Osteoblast (primary cell): ENCODE data around the gene ARHGAP12. TPM values are rescaled to one million over a fixed set of nuclear protein-coding genes. Genes with fewer than 3 reads are reported as not detected.

Source experiments
- DNase-seq: peaks from one replicate; pipeline ENCODE4 v3.0.0; 2011; ENCODE audit warnings: low spot score, mixed read lengths; ENCODE audit not compliant: insufficient read length; ENCODE audit errors: missing footprints
- H2AFZ ChIP-seq: 2 replicates; pipeline ENCODE4 v1.6.0; 2011; ENCODE audit warnings: mild to moderate bottlenecking, low read length
- H3K27ac ChIP-seq: 2 replicates; pipeline ENCODE4 v1.5.1; 2011; ENCODE audit warnings: mild to moderate bottlenecking, low read depth, low read length, moderate library complexity
- H3K27me3 ChIP-seq: 2 replicates; pipeline ENCODE4 v1.6.0; 2012; ENCODE audit warnings: mild to moderate bottlenecking, control low read depth, inconsistent platforms, low read length, moderate library complexity; ENCODE audit not compliant: insufficient read depth
- H3K36me3 ChIP-seq: 2 replicates; pipeline ENCODE4 v1.5.1; 2011; ENCODE audit warnings: mild to moderate bottlenecking, low read length, control low read depth, moderate library complexity; ENCODE audit not compliant: insufficient read depth
- H3K4me1 ChIP-seq: 2 replicates; pipeline ENCODE4 v1.5.1; 2011; ENCODE audit warnings: mild to moderate bottlenecking, low read length, control low read depth, moderate library complexity; ENCODE audit not compliant: insufficient read depth
- H3K4me2 ChIP-seq: 2 replicates; pipeline ENCODE4 v1.6.0; 2011; ENCODE audit warnings: mild to moderate bottlenecking, low read length; ENCODE audit not compliant: insufficient read depth
- H3K4me3 ChIP-seq: fragments of 200-600 bp; sonication (generic); 3 replicates; pipeline ENCODE4 v1.5.1; 2012; ENCODE audit warnings: mild to moderate bottlenecking, low read length, inconsistent platforms; ENCODE audit not compliant: insufficient read depth
- H3K79me2 ChIP-seq: 2 replicates; pipeline ENCODE4 v1.6.0; 2012; ENCODE audit warnings: mild to moderate bottlenecking, low read length, control low read depth, inconsistent platforms; ENCODE audit not compliant: insufficient read depth
- H3K9me3 ChIP-seq: 2 replicates; pipeline ENCODE4 v1.5.1; 2011; ENCODE audit warnings: low read depth, low read length, control low read depth
- H4K20me1 ChIP-seq: 2 replicates; pipeline ENCODE4 v1.6.0; 2012; ENCODE audit warnings: mild to moderate bottlenecking, low read length, control low read depth; ENCODE audit not compliant: insufficient read depth
- total RNA-seq: library from RNA; depleted of rRNA; stranded (reverse); fragments of >200 nt; gene quantifications from 2 replicates; pipeline ENCODE4 v1.2.3, GENCODE V29; 2012
- TF ChIP-seq, protein P1 (sequence below): IDR thresholded peaks from 2 replicates; pipeline ENCODE4 v1.5.1; 2011; ENCODE audit warnings: mild to moderate bottlenecking, low read depth, low read length, moderate library complexity; ENCODE audit errors: extremely low read depth

ARHGAP12 gene
- total RNA-seq, 1 donor: 76.0 TPM

DNA sequence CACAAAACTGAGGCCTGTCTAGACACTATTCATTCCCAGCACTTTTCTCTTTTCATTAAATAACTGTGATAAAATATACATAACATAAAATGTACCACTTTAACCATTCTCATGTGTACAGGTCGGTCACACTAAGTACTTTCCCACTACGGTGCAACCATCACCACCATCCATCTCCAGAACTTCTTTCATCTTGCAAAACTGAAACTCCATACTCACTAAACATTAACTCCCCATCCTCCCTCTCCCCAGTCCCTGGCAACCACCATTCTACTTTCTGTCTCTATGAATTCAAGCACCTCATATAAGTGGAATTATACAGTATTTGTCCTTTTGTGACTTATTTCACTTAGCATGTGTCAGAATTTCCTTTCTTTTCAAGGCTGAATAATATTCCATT lies 53.0 kb downstream of the ARHGAP12 start:
- Histone ChIP-seq H3K9me3 (no peaks in the 10 kb centered on the region), H3K27me3 (no peaks in the 10 kb centered on the region), H3K36me3 (no peaks in the 10 kb centered on the region), H3K4me2 (no peak overlapping the region), H4K20me1 (peaks cover 10% of the 10 kb centered on the region), H3K4me3 (no peak overlapping the region), H3K27ac (no peak overlapping the region), H2AFZ (no peak overlapping the region), H3K79me2 (peaks cover 68% of the 10 kb centered on the region), H3K4me1 (no peaks in the 10 kb centered on the region)
- TF ChIP-seq, protein P1, sequence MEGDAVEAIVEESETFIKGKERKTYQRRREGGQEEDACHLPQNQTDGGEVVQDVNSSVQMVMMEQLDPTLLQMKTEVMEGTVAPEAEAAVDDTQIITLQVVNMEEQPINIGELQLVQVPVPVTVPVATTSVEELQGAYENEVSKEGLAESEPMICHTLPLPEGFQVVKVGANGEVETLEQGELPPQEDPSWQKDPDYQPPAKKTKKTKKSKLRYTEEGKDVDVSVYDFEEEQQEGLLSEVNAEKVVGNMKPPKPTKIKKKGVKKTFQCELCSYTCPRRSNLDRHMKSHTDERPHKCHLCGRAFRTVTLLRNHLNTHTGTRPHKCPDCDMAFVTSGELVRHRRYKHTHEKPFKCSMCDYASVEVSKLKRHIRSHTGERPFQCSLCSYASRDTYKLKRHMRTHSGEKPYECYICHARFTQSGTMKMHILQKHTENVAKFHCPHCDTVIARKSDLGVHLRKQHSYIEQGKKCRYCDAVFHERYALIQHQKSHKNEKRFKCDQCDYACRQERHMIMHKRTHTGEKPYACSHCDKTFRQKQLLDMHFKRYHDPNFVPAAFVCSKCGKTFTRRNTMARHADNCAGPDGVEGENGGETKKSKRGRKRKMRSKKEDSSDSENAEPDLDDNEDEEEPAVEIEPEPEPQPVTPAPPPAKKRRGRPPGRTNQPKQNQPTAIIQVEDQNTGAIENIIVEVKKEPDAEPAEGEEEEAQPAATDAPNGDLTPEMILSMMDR: no peak
- DNase-seq: no peak

DNA sequence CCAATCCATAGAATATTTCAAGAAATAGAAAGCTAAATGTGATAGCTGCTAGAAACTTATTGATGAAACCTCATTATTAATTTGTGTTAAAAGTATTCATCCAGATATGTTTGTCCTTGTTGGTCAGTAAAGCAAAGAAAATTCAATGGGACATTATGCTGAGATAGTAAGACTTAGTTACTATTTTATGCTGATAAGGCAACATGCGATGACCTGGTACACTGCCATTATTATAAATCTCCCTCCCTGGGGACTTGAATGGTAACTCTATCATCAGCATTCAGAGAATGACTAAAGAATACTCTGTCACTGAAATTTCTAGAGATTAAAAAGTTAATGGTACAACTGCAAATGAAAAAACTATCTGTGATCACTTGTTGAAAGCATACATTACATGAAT lies 54.9 kb downstream of the ARHGAP12 start:
- Histone ChIP-seq H3K79me2 (peaks cover 71% of the 10 kb centered on the region), H3K36me3 (no peaks in the 10 kb centered on the region), H3K9me3 (no peaks in the 10 kb centered on the region), H4K20me1 (peaks cover 10% of the 10 kb centered on the region), H3K27me3 (no peaks in the 10 kb centered on the region), H3K4me3 (no peak overlapping the region), H3K4me1 (no peaks in the 10 kb centered on the region), H2AFZ (no peak overlapping the region), H3K4me2 (no peak overlapping the region), H3K27ac (no peak overlapping the region)
- no peak for DNase-seq
- TF ChIP-seq, protein P1: no peak

DNA sequence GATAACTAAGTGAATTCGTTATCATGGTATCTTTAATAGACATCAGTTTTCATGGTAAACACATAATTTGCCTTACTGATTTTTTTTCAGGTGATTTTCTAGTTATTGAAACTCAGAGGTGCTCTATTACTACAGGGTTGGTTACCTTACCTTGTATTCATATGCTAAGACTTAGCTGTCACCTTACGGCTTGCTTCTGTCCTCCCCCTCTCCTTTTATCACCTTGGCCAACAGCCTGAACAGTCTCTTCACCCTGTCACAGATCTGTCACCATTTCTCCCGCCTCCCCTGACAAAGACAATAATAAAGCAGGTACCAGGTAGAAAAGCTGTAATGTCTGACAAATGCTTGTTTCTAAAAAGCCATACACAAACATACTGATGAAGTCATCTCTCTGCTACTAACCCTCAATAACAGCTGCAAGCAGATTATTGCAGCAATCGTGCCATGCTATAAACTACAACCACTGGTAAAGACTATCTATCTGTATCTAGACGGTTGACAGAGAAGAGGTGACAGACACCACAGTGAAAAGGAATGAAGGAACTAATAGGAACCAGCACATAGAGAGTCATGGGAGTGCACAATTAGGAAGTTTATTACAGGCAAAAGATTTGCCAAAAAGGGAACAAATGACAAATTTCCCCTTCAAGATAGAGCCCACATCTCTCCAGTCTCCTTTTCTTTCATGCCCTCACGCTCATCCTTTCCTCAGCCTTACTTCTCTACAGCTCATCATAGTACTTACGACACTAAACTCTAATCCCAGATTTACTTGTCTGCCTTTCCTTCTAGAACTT lies 57.2 kb downstream of the ARHGAP12 start:
- Histone ChIP-seq H3K79me2 (peaks cover 71% of the 10 kb centered on the region), H3K36me3 (no peaks in the 10 kb centered on the region), H3K4me2 (no peak overlapping the region), H2AFZ (no peak overlapping the region), H3K27ac (no peak overlapping the region), H3K4me1 (no peaks in the 10 kb centered on the region), H3K4me3 (no peak overlapping the region), H3K9me3 (no peaks in the 10 kb centered on the region), H4K20me1 (peaks cover 10% of the 10 kb centered on the region), H3K27me3 (no peaks in the 10 kb centered on the region)
- no peak for DNase-seq
- TF ChIP-seq, protein P1: no peak

DNA sequence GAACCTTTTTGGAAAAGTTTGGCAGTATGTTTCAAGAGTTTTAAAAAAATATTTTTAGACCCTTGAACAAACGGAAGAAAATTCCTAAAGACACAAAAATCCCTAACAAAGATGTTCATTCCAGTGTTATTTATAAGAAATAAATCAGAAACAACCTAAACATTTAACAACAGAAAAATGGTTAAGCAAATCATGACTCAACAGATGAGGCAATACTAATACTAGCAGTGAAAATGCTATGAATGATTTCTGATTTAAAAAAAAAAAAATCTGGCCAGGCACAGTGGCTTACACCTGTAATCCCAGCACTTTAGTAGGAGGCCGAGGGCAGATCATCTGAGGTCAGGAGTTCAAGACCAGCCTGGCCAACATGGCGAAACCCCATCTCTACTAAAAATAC lies 61.0 kb downstream of the ARHGAP12 start:
- H2AFZ ChIP-seq: no peak overlapping the region
- peaks cover 12% of the 10 kb centered on the region for H3K4me1 ChIP-seq
- H3K79me2 ChIP-seq: peaks cover 76% of the 10 kb centered on the region
- no peaks in the 10 kb centered on the region for H3K36me3 ChIP-seq
- H3K9me3 ChIP-seq: no peaks in the 10 kb centered on the region
- H3K4me3 ChIP-seq: no peak overlapping the region
- H3K27me3 ChIP-seq: no peaks in the 10 kb centered on the region
- no peak overlapping the region for H3K4me2 ChIP-seq
- no peak overlapping the region for H3K27ac ChIP-seq
- TF ChIP-seq, protein P1: no peak
- DNase-seq: no peak
- H4K20me1 ChIP-seq: peaks cover 7% of the 10 kb centered on the region
